Limb (tissue), 2 donors: Measurements from ENCODE around the gene ITGA5.
A peak's percentile ranks its signal among the peaks of the same experiment; 100 is the strongest.

Experiments
- DNase-seq, 2 donors: peaks; one replicate each; pipeline ENCODE4 v3.0.0-alpha.2; 2016; ENCODE audit errors: extremely low spot score in 2 of 2

ITGA5 gene

DNA sequence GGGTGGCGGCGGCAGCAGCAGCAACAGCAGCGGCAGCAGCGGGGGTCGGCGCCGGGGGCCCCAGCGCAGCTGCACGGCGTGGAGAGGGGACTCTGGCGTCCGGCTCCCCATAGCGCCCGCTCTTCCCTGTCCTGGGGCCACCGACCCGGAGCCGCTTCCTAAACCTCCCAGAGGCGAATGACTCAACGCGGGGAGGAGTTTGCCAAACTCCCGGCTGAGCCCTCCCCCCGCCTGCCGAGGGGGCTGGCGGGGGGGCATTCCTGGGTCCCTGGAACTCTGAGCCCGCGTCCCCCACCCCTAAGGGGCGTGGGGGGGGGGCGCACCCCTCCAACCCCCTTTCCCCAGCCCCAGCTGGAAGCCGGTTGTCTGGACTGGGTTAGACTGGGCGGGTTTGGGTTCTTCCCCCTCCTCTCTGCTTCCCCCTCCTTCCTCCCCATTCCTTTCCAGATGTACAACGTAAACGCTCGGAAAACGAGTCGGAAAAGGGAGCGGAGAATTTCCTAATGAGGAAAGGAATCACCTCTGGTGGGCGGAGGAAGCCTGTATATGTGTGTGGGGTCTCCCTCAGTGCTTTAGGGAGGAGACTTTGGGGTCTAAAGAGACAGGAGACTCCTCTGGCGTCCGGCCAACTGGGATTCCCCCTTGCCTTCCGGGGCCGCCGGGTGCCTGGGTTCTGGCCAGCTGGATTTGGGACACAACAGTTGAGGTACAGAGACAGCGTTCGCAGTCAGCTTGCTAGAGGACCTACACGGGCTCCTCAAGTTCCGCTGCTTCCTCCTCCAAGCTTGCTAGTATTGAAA lies at the start of gene ITGA5:
Gene ITGA5, minus strand, starts transcription at position 179 of the 800 bp plus-strand sequence. Its CDS starts 68 bp downstream, at position 111.
- peak; percentile 68 to 79 for DNase-seq

DNA sequence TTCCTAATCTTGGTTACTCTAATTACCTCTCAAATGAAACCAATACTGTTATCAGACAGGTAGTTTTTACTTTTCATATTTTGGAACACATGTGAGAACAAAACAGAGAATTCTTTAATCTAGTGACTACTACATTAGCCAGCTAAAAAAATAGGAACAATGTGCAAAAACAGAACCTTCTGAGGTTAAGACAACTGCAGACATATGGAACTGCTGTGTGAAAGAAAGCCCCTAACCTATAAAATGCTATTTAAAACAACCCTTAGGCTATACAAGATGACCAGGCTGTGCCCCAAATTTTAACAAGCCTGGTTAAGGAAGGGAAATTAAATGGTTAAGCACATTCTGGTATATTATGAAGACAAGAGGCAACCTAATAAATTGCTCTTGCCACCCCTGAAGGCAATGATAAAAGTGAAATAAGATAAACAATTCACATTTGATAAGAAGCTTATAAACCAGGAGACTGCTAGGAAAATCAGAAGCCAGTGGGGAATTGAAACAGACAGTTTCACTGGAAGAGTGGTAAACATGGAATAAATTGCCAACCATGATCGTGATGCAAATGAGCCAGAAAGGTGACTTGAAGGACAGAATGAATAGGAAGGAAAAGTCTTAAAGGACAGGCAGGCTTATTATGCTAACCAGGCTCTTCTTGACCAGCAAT lies 46.9 kb upstream of the ITGA5 start:
- DNase-seq: no peak

GRCh38 chr12:54463484-54463883 lies 44.4 kb upstream of the ITGA5 start:
- no peak for DNase-seq

DNA sequence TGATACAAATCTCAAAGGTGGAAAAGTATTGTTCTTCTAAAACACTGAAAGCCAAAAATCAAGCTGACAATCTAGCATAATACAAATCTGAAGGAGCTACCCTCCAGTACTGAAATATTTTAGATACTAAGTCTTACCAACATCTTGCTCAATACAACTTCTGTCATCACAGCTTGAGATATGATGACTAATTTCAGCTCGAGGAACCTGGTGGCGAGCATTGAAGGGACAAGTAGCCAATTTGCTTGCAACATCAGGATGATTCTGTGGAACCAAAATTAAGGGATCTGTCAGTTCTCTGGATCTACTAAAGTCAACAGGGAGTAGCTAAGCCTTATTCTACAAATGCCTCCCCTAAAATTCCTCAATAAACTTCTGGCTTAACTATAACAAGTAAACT lies 44.0 kb upstream of the ITGA5 start:
- DNase-seq: no peak

DNA sequence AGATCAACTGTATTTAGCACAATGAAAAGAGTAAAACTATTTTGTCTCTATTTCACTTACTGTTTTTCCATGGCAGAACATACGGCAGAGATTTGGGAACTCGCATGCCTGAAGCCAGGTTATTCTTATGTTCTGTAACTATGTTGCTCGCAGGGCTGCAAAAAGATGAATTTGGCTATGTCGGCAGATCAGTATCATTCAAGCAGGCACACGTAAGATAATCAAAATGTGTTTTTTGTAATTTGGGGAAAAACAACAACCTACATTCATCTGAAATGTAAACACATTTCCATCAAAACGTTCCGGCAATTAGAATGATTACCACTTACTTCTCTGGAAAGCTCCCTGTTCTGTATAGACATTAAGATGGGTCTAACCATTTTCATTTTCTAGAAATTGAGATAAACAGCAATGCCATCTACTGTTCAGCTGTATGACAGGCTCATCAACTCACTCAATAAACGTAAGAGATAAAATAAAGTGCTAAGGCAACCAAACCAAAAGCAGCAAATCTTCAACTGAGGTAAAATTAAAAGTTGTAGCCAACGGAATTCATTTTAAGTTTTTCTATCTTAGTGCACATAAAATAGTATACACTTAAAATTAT lies 41.4 kb upstream of the ITGA5 start:
- DNase-seq: no peak

GRCh38 chr12:54459355-54459754 lies 40.3 kb upstream of the ITGA5 start:
- DNase-seq: no peak

DNA sequence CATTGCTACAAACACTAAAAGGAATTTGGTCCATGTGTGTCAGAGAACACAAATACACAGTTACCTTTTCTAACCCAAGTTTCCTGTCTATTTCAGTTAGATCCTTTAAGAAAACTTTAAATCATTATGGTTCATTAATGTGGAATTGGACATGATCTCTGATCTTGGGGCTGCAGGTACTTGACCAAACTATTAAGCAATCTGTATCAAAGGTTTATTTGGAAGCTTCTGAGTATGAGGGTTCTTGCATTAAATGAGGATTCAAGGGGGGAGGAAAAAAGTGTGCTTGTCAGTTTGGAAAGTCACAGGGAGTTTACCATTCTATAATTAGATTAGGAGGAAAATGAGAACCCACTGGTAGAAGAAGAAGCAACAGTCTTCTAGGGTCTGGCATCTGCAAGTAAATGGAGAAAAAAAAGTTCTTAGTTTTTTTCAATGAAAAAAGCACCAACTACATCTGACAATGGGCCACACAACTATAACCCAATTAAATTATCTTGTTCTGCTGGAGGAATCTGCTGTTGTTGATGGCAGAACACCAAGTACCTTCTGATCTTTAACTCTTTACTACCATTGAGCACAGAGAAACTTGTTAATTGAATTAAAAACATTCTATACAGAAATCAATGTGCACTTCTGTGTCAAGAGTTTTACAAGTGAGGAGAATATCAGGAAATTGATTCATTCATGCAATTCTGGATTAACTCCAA lies 36.8 kb upstream of the ITGA5 start:
- DNase-seq: no peak

DNA sequence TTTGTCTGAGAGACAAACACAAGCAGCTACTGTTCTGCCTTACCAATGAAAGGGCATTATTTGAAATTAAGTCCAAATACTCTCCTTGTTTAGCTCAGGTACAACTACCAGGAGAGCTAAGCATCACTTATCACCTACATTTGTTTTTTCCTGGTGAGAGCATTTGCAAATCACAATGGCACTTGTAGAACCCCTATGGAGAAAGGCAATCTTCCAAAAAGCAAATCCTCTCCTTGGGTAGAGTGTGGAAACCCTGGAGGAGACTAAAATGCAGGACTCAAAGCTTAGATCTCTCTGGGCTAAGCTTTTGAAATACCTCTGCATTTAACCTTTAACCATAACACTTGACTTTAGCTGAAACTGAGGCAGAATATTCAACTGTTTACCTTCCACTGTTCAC lies 33.6 kb upstream of the ITGA5 start:
- no peak for DNase-seq

- DNase-seq: no peak
These were observed 29.3 kb upstream of the ITGA5 start for GRCh38 chr12:54448344-54448743.

- DNase-seq: no peak
These were observed 28.9 kb upstream of the ITGA5 start for GRCh38 chr12:54447917-54448316.

- DNase-seq: no peak
These were observed 25.1 kb upstream of the ITGA5 start for GRCh38 chr12:54444206-54444605.

GRCh38 chr12:54443446-54443845 lies 24.4 kb upstream of the ITGA5 start:
- no peak for DNase-seq

GRCh38 chr12:54442961-54443360 lies 23.9 kb upstream of the ITGA5 start:
- DNase-seq: no peak

DNA sequence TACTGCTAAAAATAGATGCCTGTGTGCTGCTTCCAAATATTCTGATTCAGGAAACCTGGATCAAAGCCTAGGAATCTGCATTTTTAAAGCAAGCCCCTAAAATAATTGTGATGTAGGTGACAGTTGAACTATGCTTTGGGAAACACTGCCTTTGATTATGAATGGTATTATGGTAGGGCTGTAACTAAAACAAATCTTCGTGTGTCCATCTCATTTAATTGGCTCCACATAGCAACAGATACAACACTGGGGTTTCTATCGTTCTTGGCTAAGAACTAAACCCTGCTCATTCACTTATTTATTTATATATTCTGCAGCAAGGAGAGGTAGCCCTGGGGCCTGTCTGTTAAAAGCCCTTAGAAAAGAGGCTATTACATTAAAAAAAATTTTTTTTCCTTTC lies 23.0 kb upstream of the ITGA5 start:
- no peak for DNase-seq

GRCh38 chr12:54439521-54440255 lies 20.6 kb upstream of the ITGA5 start:
- DNase-seq: peak in 1 of 2 donors; percentile 89

- DNase-seq: no peak
These were observed 20.0 kb upstream of the ITGA5 start for GRCh38 chr12:54439096-54439495.

DNA sequence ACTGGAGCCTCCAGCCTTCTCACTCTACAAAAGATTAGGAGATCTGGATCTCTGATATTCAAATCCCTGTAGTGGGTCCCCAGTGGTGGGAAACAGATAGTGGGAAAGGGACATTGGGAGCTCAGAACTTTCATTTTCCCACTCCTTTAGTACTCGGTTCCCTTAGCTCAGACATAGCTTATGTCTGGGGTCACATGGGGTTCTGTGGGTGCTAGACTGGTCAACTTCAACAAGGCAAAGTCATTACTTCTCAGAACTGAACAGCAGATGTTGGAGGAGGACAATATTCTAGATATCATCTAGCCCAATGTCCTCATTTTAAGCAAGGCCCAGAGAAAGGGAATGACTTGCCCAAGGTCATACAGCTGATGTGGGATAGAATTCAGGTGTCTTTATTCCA lies 19.5 kb upstream of the ITGA5 start:
- no peak for DNase-seq

DNA sequence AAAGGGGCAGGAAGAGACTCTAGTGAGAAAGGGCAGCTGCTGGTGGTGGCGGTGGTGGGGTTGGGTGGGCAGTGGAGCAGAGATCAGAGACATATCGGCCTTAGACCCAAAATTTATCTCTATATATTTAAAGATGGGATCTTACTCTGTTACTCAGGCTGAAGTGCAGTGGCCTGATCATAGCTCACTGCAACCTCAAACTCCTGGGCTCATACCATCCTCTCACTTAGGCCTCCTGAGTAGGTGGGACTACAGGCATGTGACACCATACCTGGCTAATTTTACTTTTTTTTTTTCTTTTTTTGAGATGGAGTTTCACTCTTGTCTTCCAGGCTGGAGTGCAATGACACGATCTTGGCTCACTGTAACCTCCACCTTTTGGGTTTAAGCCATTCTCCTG lies 18.6 kb upstream of the ITGA5 start:
- DNase-seq: no peak

GRCh38 chr12:54437243-54437642 lies 18.2 kb upstream of the ITGA5 start:
- no peak for DNase-seq

GRCh38 chr12:54432815-54433164 lies 13.7 kb upstream of the ITGA5 start:
- no peak for DNase-seq
